Measurements from ENCODE around the gene TMEM50A.
"Not testable (repeated sequence)": the region's sequence is repeated elsewhere in the genome, so short reads cannot be mapped to it uniquely, and the experiment has no call there.

Gene TMEM50A

DNA sequence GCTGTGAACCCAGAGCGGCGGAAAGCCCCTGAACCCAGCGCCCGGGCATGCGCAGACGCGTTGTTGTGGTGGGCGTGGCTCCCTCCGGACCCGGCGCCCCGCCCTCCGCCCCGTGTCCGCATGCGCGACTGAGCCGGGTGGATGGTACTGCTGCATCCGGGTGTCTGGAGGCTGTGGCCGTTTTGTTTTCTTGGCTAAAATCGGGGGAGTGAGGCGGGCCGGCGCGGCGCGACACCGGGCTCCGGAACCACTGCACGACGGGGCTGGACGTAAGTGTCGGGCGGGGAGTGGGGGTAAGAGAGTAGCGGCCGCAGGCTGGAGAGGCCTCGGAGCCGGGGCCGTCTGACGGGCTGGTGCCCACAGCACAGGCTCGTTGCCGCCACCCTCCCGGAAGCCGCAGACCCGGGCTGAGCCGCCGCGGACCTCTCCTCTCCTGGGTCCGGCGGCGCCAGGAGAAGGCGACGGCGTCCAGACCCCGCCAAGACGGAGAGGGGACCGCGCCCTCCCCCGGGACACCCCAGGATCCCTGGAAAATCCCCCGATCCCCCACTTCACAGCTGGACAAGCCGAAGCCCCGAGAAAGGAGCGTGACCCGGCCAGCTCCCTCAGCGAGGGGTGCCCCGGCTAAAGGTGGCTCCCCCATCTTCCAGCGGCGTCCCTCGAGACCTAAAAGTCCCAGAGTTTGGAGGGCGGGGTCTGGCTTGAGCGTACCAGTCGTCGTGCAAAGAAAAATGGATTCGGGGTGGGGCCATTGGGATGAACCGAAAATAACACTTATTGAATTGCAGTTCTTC lies at the start of gene TMEM50A:
Gene TMEM50A, plus strand, starts transcription at position 147 of the 794 bp plus-strand sequence. CDS start 2,153 bp downstream, outside the sequence.
- Mint-ChIP-seq H3K36me3 (no peaks in the 10 kb centered on the region), H3K27me3 (no peaks in the 10 kb centered on the region), H3K4me1 (ENCODE audit: low read depth) (peaks cover 50% of the 10 kb centered on the region), H3K9me3 (ENCODE audit: low read depth) (no peaks in the 10 kb centered on the region), H3K4me3 (peak within 1 kb of the TSS; percentile 96), H3K27ac (peak within 1 kb of the TSS; percentile 93)

DNA sequence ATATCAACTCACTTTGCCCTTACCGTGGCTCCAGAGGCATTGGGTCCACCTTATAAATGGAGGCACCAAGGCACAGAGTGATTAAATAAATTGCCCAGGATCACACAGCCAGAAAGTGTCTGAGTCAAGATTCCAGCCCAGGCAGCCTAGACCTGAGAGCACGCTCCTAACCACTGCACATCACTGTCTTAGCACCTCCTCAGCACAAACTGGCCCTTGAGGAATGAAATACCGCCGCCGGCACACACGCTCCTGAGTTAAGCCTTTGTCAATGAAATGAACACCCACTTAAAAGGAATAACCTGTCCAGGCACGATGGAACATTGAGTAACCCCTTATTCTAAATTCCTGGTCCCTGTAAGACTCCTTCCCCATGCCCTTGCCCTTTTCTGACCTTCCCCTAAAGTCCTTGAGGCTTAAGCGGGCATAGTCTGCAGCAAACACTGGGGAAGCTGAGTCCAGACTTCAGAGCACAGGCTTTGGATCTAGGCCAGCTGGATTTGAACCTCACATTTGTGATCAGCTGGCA lies 49.5 kb upstream of the TMEM50A start:
- not testable (repeated sequence) for H3K36me3 Mint-ChIP-seq; H3K4me3 Mint-ChIP-seq; H3K27me3 Mint-ChIP-seq; H3K9me3 Mint-ChIP-seq (ENCODE audit: low read depth); H3K27ac Mint-ChIP-seq; H3K4me1 Mint-ChIP-seq (ENCODE audit: low read depth)

DNA sequence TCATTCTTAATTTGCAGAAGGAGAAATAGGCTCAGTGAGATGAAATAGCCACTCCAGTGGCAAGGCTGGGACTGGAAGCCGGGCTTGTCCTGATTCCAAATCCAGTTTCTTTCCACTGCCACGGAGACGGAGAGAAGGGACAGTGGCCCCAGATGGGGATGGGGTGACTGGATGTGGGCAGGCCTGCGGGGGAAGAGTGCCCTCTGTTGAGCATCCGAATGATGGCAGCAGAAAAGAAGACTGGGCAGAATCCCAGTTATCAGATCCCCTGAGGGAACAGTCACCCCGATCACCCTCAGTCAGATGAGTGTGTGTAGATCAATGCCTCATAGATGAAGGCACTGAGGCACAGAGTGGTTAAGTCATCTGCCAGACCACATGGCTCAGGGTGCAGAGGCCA lies 48.1 kb upstream of the TMEM50A start:
- not testable (repeated sequence) for H3K9me3 Mint-ChIP-seq (ENCODE audit: low read depth); H3K4me1 Mint-ChIP-seq (ENCODE audit: low read depth); H3K36me3 Mint-ChIP-seq; H3K27me3 Mint-ChIP-seq; H3K4me3 Mint-ChIP-seq; H3K27ac Mint-ChIP-seq

DNA sequence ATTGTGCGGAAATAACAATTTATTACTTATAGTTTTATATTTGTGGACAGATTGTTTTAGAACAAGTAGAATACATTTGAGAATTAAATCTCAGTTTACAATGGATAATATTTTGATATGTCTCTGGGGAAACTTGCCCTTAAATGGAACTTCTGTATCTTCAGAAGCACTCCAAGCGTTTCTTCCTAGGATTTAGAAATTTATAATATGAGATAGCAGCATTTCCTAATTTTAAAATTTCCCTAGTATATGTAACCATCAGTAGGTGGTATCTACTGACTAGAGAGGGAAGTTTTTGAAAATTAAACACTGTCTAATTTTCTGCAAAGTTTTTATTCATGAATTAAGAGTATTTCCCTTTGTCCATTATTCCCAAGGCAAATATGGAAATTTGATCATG lies 44.7 kb upstream of the TMEM50A start:
- not testable (repeated sequence) for H3K9me3 Mint-ChIP-seq (ENCODE audit: low read depth); H3K36me3 Mint-ChIP-seq

DNA sequence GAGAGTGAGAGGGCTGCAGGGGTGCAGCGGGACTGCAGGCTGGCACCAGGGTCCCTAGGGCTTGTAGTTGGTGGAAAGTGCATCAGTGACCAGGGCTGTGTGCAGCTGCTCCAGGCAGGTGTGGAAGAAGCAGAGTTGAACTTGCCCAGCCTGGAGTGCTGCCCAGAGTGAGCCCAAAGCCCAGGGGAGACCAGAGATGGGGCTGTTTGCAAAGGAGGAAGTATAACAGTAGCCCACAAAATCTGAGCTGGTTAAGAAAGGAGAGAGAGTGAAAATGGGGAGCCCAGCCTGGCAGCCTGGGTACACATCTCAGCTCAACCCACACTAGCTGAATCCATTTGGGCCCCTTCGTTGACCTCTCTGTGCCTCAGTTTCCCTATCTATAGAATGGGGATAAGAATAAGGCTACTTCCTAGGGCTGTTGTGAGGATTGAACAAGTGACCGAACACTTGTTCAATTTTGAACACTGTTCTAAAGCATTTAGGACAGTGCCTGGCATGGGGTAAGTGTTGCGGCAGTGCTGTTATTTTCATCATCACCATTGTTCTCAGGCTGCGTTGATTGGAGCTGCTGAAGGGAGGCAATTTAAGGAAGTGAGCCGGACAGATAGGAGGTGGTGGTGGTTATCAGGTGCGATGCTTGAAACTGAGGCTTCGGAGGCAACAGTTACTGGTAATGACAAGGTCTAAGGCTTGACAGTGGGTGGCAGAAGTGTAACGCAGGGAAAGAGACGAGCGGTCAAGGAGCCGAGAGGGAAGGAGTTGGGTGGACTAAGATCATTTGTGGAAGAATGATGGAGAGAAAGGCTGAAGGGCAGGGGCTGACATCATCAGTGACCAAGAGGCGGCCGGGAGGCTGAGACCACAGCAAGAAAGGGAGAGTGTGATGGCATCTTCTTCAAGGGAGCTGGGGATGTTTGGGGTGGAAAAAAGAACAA lies 43.0 kb upstream of the TMEM50A start:
- not testable (repeated sequence) for H3K36me3 Mint-ChIP-seq; H3K9me3 Mint-ChIP-seq (ENCODE audit: low read depth); H3K27ac Mint-ChIP-seq; H3K27me3 Mint-ChIP-seq; H3K4me1 Mint-ChIP-seq (ENCODE audit: low read depth); H3K4me3 Mint-ChIP-seq

More for the DNA sequence above, 44.7 kb upstream of the TMEM50A start:
- not testable (repeated sequence) for H3K4me3 Mint-ChIP-seq; H3K4me1 Mint-ChIP-seq (ENCODE audit: low read depth); H3K27ac Mint-ChIP-seq; H3K27me3 Mint-ChIP-seq

DNA sequence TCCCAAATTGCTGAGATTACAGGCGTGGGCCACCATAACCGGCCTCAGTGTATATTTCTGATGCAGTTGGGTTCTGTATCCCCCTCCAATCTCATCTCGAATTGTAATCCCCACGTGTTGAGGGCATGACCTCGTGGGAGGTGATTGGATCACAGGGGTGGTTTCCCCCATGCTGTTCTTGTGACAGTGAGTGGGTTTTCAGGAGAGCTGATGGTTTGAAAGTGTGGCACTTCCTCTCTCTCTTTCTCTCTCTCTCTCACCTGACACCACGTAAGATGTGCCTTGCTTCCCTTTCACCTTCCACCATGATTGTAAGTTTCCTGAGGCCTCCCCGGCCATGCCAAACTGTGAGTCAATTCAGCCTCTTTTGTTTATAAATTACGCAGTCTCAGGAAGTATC lies 41.6 kb upstream of the TMEM50A start:
- not testable (repeated sequence) for H3K36me3 Mint-ChIP-seq; H3K4me1 Mint-ChIP-seq (ENCODE audit: low read depth); H3K4me3 Mint-ChIP-seq; H3K9me3 Mint-ChIP-seq (ENCODE audit: low read depth); H3K27me3 Mint-ChIP-seq; H3K27ac Mint-ChIP-seq

DNA sequence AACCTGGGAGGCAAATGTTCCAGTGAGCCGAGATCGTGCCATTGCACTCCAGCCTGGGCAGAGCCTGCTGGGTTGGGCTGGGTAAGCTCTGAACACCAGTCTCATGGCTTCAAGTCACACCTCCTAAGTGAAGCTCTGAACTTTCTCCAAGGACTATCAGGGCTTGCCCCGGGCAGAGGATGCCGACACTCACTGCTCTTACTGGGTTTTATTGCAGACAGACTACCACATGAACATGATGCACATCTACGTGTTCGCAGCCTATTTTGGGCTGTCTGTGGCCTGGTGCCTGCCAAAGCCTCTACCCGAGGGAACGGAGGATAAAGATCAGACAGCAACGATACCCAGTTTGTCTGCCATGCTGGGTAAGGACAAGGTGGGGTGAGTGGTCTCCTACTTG lies 37.4 kb upstream of the TMEM50A start:
- not testable (repeated sequence) for H3K27ac Mint-ChIP-seq; H3K9me3 Mint-ChIP-seq (ENCODE audit: low read depth); H3K4me3 Mint-ChIP-seq; H3K27me3 Mint-ChIP-seq; H3K4me1 Mint-ChIP-seq (ENCODE audit: low read depth); H3K36me3 Mint-ChIP-seq

DNA sequence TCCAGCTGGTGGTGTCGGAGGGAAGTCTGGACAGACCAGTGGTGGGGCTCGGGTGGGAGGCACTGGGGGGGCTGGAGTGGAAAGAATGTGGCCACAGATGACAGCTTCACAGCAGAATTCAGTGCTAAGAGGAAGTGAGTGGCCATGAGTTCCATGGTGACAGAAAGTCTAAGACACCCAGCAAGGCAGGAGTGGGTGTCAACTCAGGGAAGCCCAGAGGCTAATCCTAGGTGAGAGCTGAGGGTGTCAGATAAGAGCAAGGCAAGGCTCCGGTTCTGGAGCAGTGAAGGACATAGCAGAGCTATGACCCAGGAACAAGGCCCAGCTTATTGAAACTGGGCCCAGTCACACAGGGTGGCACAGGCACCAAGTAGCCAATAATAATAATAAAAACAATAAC lies 35.8 kb upstream of the TMEM50A start:
- H3K9me3 Mint-ChIP-seq (ENCODE audit: low read depth); H3K36me3 Mint-ChIP-seq; H3K4me3 Mint-ChIP-seq; H3K4me1 Mint-ChIP-seq (ENCODE audit: low read depth); H3K27ac Mint-ChIP-seq; H3K27me3 Mint-ChIP-seq: not testable (repeated sequence)

DNA sequence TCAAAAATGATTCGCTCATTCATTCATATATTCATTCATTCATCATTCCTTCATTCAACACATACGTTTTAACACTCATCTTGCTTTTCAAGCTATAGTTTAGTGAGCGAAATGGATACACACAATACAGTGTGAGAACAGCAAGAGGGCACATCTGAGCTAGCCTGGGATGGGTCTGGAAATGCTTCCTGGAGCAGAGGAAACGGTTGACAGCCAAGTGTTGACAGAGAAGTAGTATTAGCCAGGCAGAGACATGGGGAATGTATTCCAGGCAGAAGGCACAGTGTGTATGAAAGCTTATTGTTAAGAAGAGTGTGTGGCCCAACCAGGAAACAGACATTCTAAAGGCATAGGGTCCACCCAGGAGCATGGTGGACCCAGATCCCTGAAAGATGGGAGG lies 33.2 kb upstream of the TMEM50A start:
- H3K4me1 Mint-ChIP-seq (ENCODE audit: low read depth); H3K9me3 Mint-ChIP-seq (ENCODE audit: low read depth); H3K4me3 Mint-ChIP-seq; H3K27ac Mint-ChIP-seq; H3K36me3 Mint-ChIP-seq; H3K27me3 Mint-ChIP-seq: not testable (repeated sequence)

DNA sequence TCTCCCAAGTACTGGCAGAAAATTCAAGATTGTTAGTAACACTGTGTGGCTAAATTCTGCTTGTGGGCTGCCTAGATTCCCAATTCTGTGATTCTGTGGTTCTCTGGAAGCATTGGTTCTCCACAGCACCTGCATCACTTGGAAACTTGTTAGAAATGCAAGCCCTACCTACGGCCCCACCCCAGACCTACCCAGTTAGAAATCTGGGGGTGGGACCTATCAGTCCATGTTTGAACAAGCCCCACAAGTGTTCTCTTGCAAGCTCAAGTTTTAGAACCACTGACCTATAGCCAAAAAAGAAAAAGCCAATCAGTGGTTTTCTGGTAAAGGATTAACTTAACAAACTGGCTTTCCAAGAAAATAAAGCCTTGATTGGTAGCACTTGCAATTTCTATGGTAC lies 30.0 kb upstream of the TMEM50A start:
- H3K27ac Mint-ChIP-seq; H3K27me3 Mint-ChIP-seq; H3K36me3 Mint-ChIP-seq; H3K4me1 Mint-ChIP-seq (ENCODE audit: low read depth); H3K4me3 Mint-ChIP-seq; H3K9me3 Mint-ChIP-seq (ENCODE audit: low read depth): not testable (repeated sequence)

DNA sequence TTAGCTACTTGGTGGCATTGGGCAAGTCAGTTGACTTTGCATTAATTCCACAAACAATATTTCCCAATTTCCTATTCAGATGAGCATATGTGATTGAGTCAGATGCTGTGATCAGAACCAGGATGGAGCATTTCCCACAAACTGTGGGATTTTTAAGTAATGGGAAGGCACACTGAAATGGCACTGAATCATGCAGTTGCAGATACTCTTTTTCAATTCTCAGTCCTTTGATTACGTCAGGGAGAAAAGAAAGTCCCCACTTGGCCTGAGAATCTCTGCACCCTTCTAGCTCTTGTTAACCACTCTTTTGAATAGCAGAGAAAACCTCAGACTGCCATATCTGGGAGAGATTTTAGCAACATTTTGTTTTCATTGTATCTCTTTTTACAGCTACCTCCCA lies 29.0 kb upstream of the TMEM50A start:
- not testable (repeated sequence) for H3K9me3 Mint-ChIP-seq (ENCODE audit: low read depth); H3K4me3 Mint-ChIP-seq; H3K27ac Mint-ChIP-seq; H3K4me1 Mint-ChIP-seq (ENCODE audit: low read depth); H3K27me3 Mint-ChIP-seq
- peaks cover 15% of the 10 kb centered on the region for H3K36me3 Mint-ChIP-seq

DNA sequence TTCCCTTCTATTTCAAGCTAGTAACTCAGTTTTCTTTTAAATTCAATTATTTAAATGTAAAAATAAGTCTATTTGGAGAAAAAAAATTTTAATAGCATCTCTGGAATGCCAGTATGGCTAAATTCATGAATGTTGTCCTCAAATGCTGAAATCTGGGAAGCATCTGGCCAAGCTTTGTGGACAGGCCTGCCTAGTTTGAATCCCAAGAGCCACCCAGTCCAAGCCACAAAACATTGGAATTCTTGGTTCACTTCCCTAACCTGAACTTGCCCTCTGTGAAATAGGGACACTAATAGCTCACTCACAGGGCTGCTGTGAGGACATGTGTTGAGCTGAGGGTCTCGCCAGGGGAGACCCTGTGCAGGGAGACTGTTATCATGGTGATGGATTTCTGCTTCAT lies 28.6 kb upstream of the TMEM50A start:
- not testable (repeated sequence) for H3K27me3 Mint-ChIP-seq; H3K27ac Mint-ChIP-seq; H3K4me1 Mint-ChIP-seq (ENCODE audit: low read depth); H3K9me3 Mint-ChIP-seq (ENCODE audit: low read depth); H3K4me3 Mint-ChIP-seq
- H3K36me3 Mint-ChIP-seq: peaks cover 18% of the 10 kb centered on the region

DNA sequence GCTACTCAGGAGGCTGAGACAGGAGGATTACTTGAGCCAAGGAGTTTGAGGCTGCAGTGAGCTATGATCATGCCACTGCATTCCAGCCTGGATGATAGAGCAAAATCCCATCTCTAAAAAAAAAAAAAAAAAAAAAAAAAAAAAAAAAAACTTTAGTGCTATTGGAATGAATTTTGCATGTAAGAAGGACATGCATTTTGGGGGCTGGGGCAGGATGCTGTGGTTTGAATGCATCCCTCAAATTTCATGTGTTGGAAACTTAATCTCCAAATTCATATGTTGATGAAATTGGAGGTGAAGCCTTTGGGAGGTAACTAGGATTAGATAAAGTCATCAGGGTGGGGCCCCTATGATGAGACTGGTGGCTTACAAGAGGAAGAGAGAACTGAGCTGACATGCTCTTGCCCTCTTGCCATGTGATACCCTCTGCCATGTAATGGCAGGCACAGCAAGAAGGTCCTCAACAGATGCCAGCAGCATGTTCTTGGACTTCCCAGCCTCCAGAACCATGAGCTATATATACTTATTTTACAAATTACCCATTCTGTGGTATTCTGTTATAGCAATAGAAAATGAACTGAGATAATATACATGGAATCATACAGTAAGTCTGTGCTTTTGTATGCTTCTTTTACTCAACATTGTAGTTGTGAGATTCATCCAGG lies 25.2 kb upstream of the TMEM50A start:
- H3K4me1 Mint-ChIP-seq (ENCODE audit: low read depth); H3K27me3 Mint-ChIP-seq; H3K9me3 Mint-ChIP-seq (ENCODE audit: low read depth); H3K4me3 Mint-ChIP-seq; H3K27ac Mint-ChIP-seq: not testable (repeated sequence)
- peaks cover 22% of the 10 kb centered on the region for H3K36me3 Mint-ChIP-seq

DNA sequence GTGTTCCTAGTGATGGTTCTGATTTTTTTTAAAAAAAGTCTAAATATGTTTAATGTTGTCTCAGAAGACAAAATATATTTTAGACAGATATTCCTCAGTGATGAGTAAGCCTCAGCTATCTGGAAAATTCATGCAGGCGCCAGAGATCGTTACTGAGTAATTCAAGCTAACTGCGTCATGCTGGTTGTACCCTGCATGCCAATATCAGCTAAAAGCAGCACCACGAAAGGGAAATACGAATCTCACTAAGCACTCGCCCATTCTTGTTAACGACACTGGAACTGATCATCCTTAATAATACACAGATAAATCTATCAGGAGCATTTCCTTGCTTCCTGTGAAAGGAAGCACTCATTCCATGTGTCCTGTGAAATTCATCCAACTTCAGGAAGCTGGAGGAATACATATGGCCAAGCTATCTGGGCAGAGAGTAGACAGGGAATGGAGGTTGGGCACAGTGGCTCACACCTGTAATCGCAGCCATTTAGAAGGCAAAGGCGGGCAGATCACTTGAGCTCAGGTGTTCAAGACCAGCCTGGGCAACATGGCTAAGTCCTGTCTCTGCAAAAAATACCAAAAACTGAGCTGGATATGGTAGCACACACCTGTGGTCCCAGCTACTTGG lies 17.7 kb upstream of the TMEM50A start:
- not testable (repeated sequence) for H3K27me3 Mint-ChIP-seq; H3K36me3 Mint-ChIP-seq; H3K4me1 Mint-ChIP-seq (ENCODE audit: low read depth); H3K27ac Mint-ChIP-seq; H3K4me3 Mint-ChIP-seq; H3K9me3 Mint-ChIP-seq (ENCODE audit: low read depth)

DNA sequence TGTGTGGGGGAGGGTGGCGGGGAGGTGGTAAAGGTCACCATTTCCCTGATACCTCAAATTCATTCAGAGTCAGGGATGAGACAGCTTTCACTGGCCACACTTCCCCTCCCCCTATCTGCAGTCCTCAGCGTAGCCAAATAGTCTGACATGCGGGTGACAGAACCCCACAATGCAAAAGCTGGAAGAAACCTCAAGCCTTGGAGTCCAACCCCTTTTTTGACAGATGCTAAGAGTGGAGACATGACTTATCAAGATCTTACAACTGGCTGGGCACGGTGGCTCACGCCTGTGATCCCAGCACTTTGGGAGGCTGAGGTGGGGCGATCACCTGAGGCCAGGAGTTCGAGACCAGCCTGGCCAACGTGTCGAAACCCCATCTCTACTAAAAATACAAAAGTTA lies 16.0 kb upstream of the TMEM50A start:
- not testable (repeated sequence) for H3K36me3 Mint-ChIP-seq; H3K4me3 Mint-ChIP-seq; H3K9me3 Mint-ChIP-seq (ENCODE audit: low read depth); H3K27me3 Mint-ChIP-seq; H3K4me1 Mint-ChIP-seq (ENCODE audit: low read depth); H3K27ac Mint-ChIP-seq

All from activated naive CD8-positive, alpha-beta T cell (primary cell).